Ecto neural progenitor cell (in vitro differentiated cells): ENCODE results near the gene AZGP1.
"Not testable (repeated sequence)": the region's sequence is repeated elsewhere in the genome, so short reads cannot be mapped to it uniquely, and the experiment has no call there.

Source experiments
- DNase-seq: peaks from one replicate; pipeline ENCODE4 v3.0.0-alpha.2; 2018; ENCODE audit warnings: low spot score

AZGP1 gene

DNA sequence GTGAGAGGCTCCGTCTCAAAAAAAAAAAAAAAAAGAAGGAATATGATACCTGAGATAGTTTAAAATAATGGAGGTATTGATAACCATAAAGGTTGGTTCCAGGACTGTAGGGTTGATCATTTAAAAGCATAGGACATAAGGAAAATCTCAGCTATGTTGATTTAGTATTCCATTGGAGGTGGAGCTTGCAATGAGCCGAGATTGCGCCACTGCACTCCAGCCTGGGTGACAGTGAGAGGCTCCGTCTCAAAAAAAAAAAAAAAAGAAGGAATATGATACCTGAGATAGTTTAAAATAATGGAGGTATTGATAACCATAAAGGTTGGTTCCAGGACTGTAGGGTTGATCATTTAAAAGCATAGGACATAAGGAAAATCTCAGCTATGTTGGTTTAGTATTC, 23.2 kb downstream of the AZGP1 start:
- not testable (repeated sequence) for DNase-seq

- not testable (repeated sequence) for DNase-seq
These were observed 25.0 kb downstream of the AZGP1 start for GRCh38 chr7:99950819-99951218.

DNA sequence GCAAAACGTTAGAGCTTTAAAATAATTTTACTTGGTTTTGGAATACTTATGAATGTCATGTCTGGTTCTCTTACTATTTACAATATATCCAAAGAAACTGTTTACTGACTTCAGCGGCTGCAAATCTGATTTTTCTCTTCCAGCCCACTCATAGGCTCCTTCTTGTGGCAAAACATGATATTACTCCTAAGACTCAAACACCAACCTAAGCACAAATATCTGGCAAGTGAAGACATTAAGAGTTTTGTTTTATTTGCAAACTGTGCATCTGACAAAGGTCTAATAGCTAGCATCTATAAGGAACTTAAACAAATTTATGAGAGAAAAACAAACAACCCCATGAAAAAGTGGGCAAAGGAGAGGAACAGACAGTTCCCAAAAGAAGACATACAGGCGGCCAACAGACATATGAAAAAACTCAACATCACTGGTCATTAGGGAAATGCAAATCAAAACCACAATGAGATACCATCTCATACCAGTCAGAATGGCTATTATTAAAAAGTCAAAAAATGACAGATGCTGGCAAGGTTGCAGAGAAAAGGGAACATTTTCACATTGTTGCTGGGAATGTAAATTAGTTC, 26.1 kb downstream of the AZGP1 start:
- no peak for DNase-seq

- no peak for DNase-seq
These were observed 28.2 kb downstream of the AZGP1 start for GRCh38 chr7:99947608-99948007.

- DNase-seq = no peak
These were observed 31.2 kb downstream of the AZGP1 start for GRCh38 chr7:99944497-99945070.

GRCh38 chr7:99943641-99944496, 32.0 kb downstream of the AZGP1 start:
- DNase-seq = no peak

- DNase-seq = no peak
These were observed 37.5 kb downstream of the AZGP1 start for GRCh38 chr7:99938296-99938695.

DNA sequence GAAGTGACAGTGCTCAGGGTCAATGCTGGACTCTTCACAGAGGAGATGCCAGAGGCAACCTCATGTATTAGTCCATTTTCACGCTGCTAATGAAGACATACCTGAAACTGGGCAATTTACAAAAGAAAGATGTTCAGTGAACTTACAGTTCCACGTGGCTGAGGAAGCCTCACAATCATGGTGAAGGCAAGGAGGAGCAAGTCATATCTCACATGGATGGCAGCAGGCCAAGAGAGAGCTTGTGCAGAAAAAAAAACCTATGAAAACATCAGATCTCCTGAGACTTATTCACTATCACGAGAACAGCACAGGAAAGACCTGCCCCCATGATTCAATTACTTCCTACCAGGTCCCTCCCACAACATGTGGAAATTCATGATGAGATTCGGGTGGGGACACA, 40.8 kb downstream of the AZGP1 start:
- not testable (repeated sequence) for DNase-seq

- DNase-seq = peak; percentile 3
These were observed 45.5 kb downstream of the AZGP1 start for GRCh38 chr7:99930376-99930775.

DNA sequence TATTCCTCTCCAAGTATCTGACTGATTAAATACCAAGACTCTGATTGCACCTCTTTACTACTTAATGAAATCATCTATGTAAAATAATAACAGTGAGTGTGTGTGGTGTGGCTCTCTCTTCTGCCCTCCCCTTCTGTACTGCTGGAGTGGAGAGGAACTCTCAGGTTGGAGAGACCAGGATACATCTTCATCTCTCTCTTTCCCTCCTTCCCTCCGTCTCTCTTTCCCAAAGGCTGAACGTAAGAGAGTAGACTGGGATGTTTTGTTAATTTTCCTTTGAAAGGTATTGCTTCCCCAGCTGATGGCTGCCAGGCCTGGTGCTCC, 46.1 kb downstream of the AZGP1 start:
- no peak for DNase-seq

GRCh38 chr7:99928994-99929729, 46.7 kb downstream of the AZGP1 start, which contains the start of gene GJC3:
Gene GJC3, minus strand, starts transcription at chr7:99929620. Its CDS starts 0 bp downstream, at chr7:99929620.
- peak; percentile 77 for DNase-seq

- DNase-seq = no peak
These were observed 47.6 kb downstream of the AZGP1 start for GRCh38 chr7:99928188-99928587.

DNA sequence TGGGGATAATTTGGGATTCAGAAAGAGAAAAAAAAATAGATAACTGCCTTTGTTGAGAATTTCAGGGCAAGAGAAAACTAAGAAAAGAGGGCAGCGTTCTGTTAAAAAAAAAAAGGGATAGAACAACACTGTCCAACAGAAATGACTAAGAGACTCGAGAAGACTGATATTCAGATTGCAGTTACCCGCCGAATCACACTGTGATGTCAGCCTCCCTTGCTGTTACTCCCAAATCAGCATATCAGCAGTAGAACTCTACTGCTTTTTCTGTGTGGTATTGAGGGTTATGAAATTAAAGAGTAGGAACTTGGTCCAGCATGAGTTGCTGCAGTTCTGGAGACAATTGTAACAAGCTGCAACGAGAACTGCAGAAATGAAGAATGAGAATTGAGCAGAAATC, 48.3 kb downstream of the AZGP1 start:
- DNase-seq = no peak

DNA sequence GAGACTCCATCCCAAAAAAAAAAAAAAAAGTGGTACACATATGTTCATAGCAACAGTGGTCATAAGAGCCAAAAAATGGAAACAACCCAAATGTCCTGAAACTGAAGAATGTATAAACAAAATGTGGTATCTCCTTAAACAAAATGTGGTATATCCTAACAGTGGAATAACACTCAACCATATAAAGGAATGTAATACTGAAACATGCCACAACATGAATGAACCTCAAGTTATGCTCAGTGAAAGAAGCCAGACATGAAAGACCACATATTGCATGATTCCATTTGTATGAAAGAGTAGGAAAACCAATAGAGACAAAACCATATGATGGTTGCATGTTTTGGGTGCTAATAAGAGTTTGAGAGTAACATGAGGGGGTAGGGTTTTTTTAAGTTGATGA, 49.5 kb downstream of the AZGP1 start:
- no peak for DNase-seq

- no peak for DNase-seq
These were observed 52.6 kb downstream of the AZGP1 start for GRCh38 chr7:99923200-99923599.

GRCh38 chr7:99920149-99920548, 55.7 kb downstream of the AZGP1 start:
- DNase-seq = no peak

DNA sequence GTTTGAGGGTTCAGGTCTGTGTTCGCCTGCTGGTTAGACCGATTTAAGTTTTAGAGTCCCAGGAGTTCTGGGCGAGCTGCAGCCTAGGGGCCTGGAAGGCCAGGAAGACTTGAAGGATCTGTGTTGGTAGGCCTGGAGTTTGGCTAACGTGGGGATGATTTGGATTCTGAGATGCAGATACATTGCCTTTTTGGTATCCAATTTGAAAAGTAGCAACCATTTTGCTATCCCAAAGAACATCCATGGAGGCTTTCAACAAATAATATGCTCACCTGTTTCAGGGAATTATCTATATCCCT, 56.1 kb downstream of the AZGP1 start:
- no peak for DNase-seq

DNA sequence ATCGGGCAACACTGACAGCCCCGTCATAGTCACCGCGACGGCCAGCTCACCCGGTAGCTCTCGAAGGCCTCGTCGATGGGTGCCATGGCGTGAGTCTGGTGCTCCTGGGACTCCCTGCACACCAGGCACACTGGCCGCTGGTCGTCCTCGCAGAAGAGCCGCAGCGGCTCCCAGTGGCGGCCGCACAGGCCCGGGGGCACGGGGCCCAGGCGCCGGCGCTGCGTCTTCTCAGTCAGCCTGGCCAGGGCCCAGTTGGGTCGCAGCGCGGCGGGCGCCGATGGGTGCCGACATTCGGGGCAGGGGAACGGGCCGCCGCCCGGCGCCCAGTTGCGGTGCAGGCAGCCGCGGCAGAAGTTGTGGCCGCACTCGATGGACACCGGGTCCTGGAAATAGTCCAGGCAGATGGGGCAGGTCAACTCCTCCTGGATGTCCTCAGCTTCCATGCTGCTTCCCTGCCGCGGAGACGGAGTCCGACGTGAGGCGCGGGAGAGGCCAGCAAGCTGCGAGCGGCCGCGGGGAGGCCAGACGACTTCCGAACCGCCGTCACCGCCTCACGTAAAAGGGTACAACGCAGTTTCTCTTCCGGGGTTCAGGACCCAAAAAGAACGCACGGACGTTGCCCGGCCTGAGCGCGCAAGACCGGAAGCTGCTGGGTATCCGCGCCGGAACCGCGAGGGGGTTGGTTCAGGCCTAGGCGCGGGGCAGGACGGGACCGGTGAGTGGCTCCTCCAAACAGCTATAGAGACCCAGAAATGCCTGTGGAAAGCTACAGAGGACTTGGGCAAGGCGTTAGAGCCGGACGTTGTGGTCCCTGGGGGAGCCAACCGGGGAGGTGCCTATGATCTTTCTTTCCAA, 56.6 kb downstream of the AZGP1 start, which contains the start of gene TRIM4:
TSS of gene TRIM4 (minus strand) at position 572 of the 855 bp plus-strand sequence. CDS start at position 443, 129 bp downstream.
- no peak for DNase-seq
